ENCODE data around the gene CALB2. TPM values are rescaled to one million over a fixed set of nuclear protein-coding genes. Genes with fewer than 3 reads are reported as not detected.

CALB2 gene
- total and polyA plus RNA-seq, 8 donors = 0.35 to 0.60 TPM; not detected in 6

DNA sequence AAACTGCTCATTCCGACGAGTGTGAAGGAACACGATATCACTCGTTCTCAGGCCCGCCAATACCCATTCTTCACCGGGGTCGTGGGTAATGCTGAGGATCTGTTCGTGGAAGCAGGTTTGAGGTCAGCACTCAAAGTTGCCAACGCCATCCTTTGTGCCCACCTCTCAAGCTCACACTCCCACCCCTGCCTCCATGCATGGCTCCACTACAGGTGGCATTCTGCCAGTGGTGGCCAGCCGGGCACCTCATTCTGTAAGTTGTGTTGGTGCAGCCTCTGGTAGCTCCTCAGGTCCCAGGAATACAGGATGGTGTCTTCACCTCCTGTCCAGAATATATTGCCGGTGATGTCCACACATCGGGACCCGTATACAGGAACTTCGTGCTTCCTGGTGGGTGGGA is 72.7 kb downstream of the CALB2 start:
- Histone ChIP-seq H3K4me1 (no peaks in the 10 kb centered on the region), H3K9me3 (no peaks in the 10 kb centered on the region), H3K27ac (no peak overlapping the region), H3K4me3 (no peak overlapping the region), H3K36me3 (no peaks in the 10 kb centered on the region), H3K27me3 (peaks cover 7 to 31% of the 10 kb centered on the region in 2 donors)
- ATAC-seq = no peak
- intact Hi-C loops (cut with DNase I) = no loop called here
- TF ChIP-seq CTCF (IDR thresholded peaks at IDR 0.05) = no peak
- DNase-seq = no peak

DNA sequence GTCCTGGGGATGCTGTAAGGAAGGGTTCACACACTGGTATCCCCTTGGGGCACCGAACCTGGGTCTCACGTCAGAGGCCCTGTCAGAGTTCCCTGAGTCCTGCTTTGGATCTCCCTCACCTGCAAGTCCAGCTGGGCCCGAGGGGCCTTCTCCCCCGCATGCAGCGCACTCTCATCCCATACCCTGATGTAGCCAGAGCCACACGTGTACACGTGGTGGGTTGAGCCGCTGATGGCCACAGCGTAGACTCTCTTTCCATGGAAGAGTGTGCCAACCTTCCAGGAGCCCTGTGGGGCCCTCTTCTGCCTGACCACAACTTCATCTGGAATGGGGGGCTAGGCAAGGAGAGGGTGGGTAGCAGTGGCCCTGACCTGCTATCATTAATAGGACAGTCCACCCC is 73.5 kb downstream of the CALB2 start:
- Histone ChIP-seq H3K9me3 (no peaks in the 10 kb centered on the region), H3K4me1 (no peaks in the 10 kb centered on the region), H3K27me3 (peaks cover 0 to 27% of the 10 kb centered on the region in 2 donors), H3K4me3 (no peak overlapping the region), H3K36me3 (no peaks in the 10 kb centered on the region), H3K27ac (no peak overlapping the region)
- intact Hi-C loops (cut with DNase I) = no loop called here
- no peak for TF ChIP-seq CTCF (IDR thresholded peaks at IDR 0.05)
- ATAC-seq = no peak
- no peak for DNase-seq

DNA sequence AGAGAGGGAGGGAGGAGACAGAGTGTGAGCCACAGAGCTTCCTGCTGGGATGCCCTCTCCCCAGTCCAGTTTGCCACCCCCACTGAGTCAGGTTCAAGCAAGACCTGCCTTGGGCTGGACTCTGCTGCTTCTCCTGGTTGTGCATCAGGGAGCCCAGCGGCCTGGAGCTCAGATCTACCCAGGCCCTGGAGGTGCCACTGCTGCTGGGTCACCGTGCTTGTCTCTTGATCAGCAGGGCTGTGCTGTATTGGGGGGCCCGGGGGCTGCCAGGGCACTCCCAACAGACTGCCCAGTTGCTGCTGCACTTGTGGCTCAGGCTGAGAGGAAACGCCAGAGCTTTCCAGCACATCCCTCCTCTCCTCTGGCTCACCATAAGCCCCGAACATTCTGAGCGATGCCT is 74.4 kb downstream of the CALB2 start:
- intact Hi-C loops (cut with DNase I) = no loop called here
- no peaks in the 10 kb centered on the region for H3K4me1 ChIP-seq
- ATAC-seq = no peak
- H3K4me3 ChIP-seq = no peak overlapping the region
- H3K27me3 ChIP-seq = peaks cover 0 to 26% of the 10 kb centered on the region in 2 donors
- TF ChIP-seq CTCF (IDR thresholded peaks at IDR 0.05) = no peak
- H3K36me3 ChIP-seq = no peaks in the 10 kb centered on the region
- H3K9me3 ChIP-seq = no peaks in the 10 kb centered on the region
- no peak for DNase-seq
- H3K27ac ChIP-seq = no peak overlapping the region

DNA sequence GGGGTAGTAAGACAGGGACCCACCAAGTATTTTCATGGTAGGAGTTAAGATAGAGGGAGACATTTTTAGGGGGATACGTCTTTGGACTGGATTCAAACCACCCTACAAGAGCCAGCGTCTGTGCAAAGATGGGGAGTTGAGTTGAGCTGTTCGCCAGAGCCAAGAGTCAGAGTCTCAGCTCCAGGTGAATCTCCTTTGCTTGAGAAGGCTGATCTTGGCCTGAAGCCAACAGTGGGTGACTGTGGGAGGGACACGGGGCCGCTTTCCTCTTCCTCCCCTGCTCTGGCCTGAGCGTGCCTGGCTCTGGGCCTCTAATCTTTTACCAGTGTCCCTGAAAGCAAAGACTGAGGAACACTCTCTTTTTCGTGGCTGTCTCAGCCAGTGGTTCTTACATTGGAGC is 78.0 kb downstream of the CALB2 start:
- ATAC-seq = no peak

DNA sequence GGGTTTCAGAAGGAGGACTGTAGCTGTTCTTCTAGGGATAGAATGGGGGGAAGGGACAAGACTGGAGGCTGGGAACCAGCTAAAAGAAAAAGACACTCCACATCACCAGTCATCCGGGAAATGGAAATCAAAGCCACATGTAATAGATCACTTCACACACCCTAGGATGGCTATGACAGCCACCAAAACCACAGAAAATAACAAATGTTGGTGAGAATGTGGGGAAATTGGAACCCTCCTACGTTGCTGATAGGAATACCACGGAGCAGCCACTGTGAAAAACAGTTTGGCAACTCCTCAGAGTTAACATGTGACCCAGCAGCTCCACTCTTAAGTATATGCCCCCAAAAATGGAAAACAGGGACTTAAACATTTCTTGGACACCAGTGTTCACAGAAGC is 81.0 kb downstream of the CALB2 start:
- intact Hi-C loops (cut with DNase I) = no loop called here
- no peak overlapping the region for H3K4me3 ChIP-seq
- TF ChIP-seq CTCF (IDR thresholded peaks at IDR 0.05) = no peak
- H3K27ac ChIP-seq = no peak overlapping the region
- ATAC-seq (no peak), DNase-seq (no peak)
- H3K9me3 ChIP-seq = peaks cover 0 to 20% of the 10 kb centered on the region in 2 donors
- H3K27me3 ChIP-seq = peaks cover 0 to 50% of the 10 kb centered on the region in 2 donors
- no peaks in the 10 kb centered on the region for H3K36me3 ChIP-seq
- H3K4me1 ChIP-seq = no peaks in the 10 kb centered on the region

More for the DNA sequence above, 78.0 kb downstream of the CALB2 start:
- no peaks in the 10 kb centered on the region for H3K9me3 ChIP-seq
- no peaks in the 10 kb centered on the region for H3K4me1 ChIP-seq
- H3K36me3 ChIP-seq = no peaks in the 10 kb centered on the region
- TF ChIP-seq CTCF (IDR thresholded peaks at IDR 0.05) = no peak
- intact Hi-C loops (cut with DNase I) = no loop called here
- no peak overlapping the region for H3K4me3 ChIP-seq
- H3K27me3 ChIP-seq = peaks cover 0 to 39% of the 10 kb centered on the region in 2 donors
- H3K27ac ChIP-seq = no peak overlapping the region
- DNase-seq = no peak

Other genes with a start within 250 kb of the CALB2 start
- 1 to 10 TPM; 3.3 to 8.2 TPM for gene HYDIN, start 128.0 kb upstream of the CALB2 start, total RNA-seq
- 10 to 100 TPM in 5 of 6 donors, 1 to 10 TPM in 1; 7.9 to 16.8 (median 14.2) TPM for gene HYDIN, start 128.0 kb upstream of the CALB2 start, polyA plus RNA-seq (ENCODE audit: insufficient read length in 6 of 6)
- gene CMTR2, start 69.3 kb upstream of the CALB2 start, total RNA-seq = 10 to 100 TPM; 16.4 to 20.4 TPM
- 10 to 100 TPM; 41.3 to 48.8 (median 46.5) TPM for gene CMTR2, start 69.3 kb upstream of the CALB2 start, polyA plus RNA-seq (ENCODE audit: insufficient read length in 6 of 6)
- not detected for gene TLE7, start 83.3 kb downstream of the CALB2 start, total RNA-seq
- not detected for gene TLE7, start 83.3 kb downstream of the CALB2 start, polyA plus RNA-seq (ENCODE audit: insufficient read length in 6 of 6)
- gene ZNF23, start 103.5 kb downstream of the CALB2 start, total RNA-seq = 1 to 10 TPM; 6.8 to 7.8 TPM
- 10 to 100 TPM; 15.7 to 19.9 (median 17.6) TPM for gene ZNF23, start 103.5 kb downstream of the CALB2 start, polyA plus RNA-seq (ENCODE audit: insufficient read length in 6 of 6)
- 1 to 10 TPM; 6.9 to 7.6 TPM for gene ZNF19, start 130.6 kb downstream of the CALB2 start, total RNA-seq
- gene ZNF19, start 130.6 kb downstream of the CALB2 start, polyA plus RNA-seq (ENCODE audit: insufficient read length in 6 of 6) = 10 to 100 TPM in 5 of 6 donors, 1 to 10 TPM in 1; 9.7 to 13.9 (median 11.0) TPM
- under 1 TPM; 0.12 to 0.26 TPM for gene CHST4, start 167.7 kb downstream of the CALB2 start, total RNA-seq
- gene CHST4, start 167.7 kb downstream of the CALB2 start, polyA plus RNA-seq (ENCODE audit: insufficient read length in 6 of 6) = under 1 TPM in 3 of 6 donors, not detected in 3; 0.07 to 0.14 (median 0.10) TPM
- under 1 TPM in 1 of 2 donors, not detected in 1; 0.18 TPM for gene TAT, start 218.4 kb downstream of the CALB2 start, total RNA-seq
- under 1 TPM in 5 of 6 donors, not detected in 1; 0.14 to 0.21 (median 0.16) TPM for gene TAT, start 218.4 kb downstream of the CALB2 start, polyA plus RNA-seq (ENCODE audit: insufficient read length in 6 of 6)

Data from left lung (tissue), 10 donors.